ENCODE measurements around the gene OR52B2.

Gene OR52B2

GRCh38 chr11:6132431-6132830, 37.7 kb downstream of the OR52B2 start:
- no peak for DNase-seq (ENCODE audit: low read depth)
- no peak overlapping the region for H3K4me3 ChIP-seq (ENCODE audit: control insufficient read depth, low read depth, low read length)
- no peak for TF ChIP-seq CTCF (conservative IDR thresholded peaks at IDR 0.05; ENCODE audit: control insufficient read depth, insufficient read depth, low read depth, low read length)

GRCh38 chr11:6129635-6130034, 40.5 kb downstream of the OR52B2 start:
- DNase-seq (ENCODE audit: low read depth): no peak
- H3K4me3 ChIP-seq (ENCODE audit: control insufficient read depth, low read depth, low read length): no peak overlapping the region
- no peak for TF ChIP-seq CTCF (conservative IDR thresholded peaks at IDR 0.05; ENCODE audit: control insufficient read depth, insufficient read depth, low read depth, low read length)

GRCh38 chr11:6129011-6129410, 41.1 kb downstream of the OR52B2 start:
- TF ChIP-seq CTCF (conservative IDR thresholded peaks at IDR 0.05; ENCODE audit: control insufficient read depth, insufficient read depth, low read depth, low read length): no peak
- H3K4me3 ChIP-seq (ENCODE audit: control insufficient read depth, low read depth, low read length): no peak overlapping the region
- DNase-seq (ENCODE audit: low read depth): no peak

GRCh38 chr11:6127881-6128280, 42.2 kb downstream of the OR52B2 start:
- DNase-seq (ENCODE audit: low read depth): no peak
- no peak for TF ChIP-seq CTCF (conservative IDR thresholded peaks at IDR 0.05; ENCODE audit: control insufficient read depth, insufficient read depth, low read depth, low read length)
- H3K4me3 ChIP-seq (ENCODE audit: control insufficient read depth, low read depth, low read length): no peak overlapping the region

GRCh38 chr11:6124245-6124644, 45.9 kb downstream of the OR52B2 start:
- DNase-seq (ENCODE audit: low read depth): no peak
- no peak for TF ChIP-seq CTCF (conservative IDR thresholded peaks at IDR 0.05; ENCODE audit: control insufficient read depth, insufficient read depth, low read depth, low read length)
- no peak overlapping the region for H3K4me3 ChIP-seq (ENCODE audit: control insufficient read depth, low read depth, low read length)

Measured in fibroblast of mammary gland (primary cell).